Subcutaneous adipose tissue (tissue), 4 donors: ENCODE results near the gene TMEM94. TPM values are rescaled to one million over a fixed set of nuclear protein-coding genes. Genes with fewer than 3 reads are reported as not detected.

Source experiments
- CTCF ChIP-seq: fragments of 450-650 bp; IDR thresholded peaks from one replicate; pipeline ENCODE4 v1.5.1; 2016; ENCODE audit warnings: low read depth, mild to moderate bottlenecking, control low read depth, antibody characterized with exemption, moderate library complexity
- total RNA-seq, 4 donors: library from RNA; depleted of rRNA; stranded (reverse); fragments of >200 nt; gene quantifications; one replicate each; pipeline ENCODE4 v1.1.0, GENCODE V29; 2016

Gene TMEM94
- 10 to 100 TPM; 35.0 to 80.2 (median 45.9) TPM for total RNA-seq

GRCh38 chr17:75456417-75457046 is at the start of gene TMEM94:
Gene TMEM94 (plus strand): TSS chr17:75456635. CDS start chr17:75471906, 15,271 bp downstream.
- TF ChIP-seq CTCF: no peak

- no peak for TF ChIP-seq CTCF
Observed at GRCh38 chr17:75407655-75408352, 48.6 kb upstream of the TMEM94 start.

DNA sequence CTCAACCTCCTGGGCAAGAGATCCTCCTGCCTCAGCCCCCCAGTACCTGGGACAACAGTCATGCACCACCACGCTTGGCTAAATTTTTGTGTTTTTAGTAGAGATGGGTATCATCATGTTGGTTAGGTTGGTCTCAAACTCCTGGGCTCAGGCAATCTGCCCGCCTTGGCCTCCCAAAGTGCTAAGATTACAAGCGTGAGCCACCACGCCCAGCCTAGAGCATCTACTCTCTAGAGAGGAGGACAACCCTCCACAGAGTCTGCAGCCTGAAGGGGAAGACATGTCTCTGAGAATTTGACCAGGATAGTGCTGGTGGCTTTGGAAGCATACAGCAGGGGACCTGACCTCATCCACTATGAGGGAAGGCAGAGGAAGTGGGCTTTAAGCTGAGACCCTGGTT is 46.3 kb upstream of the TMEM94 start:
- no peak for TF ChIP-seq CTCF

GRCh38 chr17:75411328-75412067 is 44.9 kb upstream of the TMEM94 start:
- no peak for TF ChIP-seq CTCF

GRCh38 chr17:75412455-75413317 is 43.7 kb upstream of the TMEM94 start:
- TF ChIP-seq CTCF: no peak

DNA sequence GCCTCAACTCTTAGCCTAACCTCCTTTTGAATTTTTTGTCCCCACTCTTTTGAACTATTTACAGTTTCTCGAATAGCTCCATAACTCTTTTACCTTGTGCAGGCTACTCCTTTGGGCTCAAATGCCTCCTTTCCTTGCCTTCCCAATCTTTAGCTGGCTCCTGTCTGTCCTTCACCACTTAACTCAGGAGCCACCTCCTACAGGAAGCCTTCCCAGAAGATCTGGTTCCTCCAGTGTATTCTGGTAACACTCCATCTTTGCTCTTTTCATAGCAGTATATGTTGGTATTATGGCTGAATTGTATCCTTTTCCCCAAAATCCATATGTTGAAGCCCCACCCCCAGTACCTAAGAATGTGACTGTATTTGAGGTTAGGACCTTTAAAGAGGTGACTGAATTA is 41.9 kb upstream of the TMEM94 start:
- no peak for TF ChIP-seq CTCF
